CD1c-positive myeloid dendritic cell (primary cell): ENCODE results near the gene SLC38A8.

ENCODE experiments used
- DNase-seq: peaks from one replicate; pipeline ENCODE4 v3.0.0-alpha.2; 2016; ENCODE audit errors: extremely low spot score

SLC38A8 gene

GRCh38 chr16:84032458-84033178, 10.0 kb downstream of the SLC38A8 start:
- DNase-seq: no peak

- no peak for DNase-seq
Measured at GRCh38 chr16:84031556-84031955, 11.0 kb downstream of the SLC38A8 start.

GRCh38 chr16:84029297-84030047, 13.1 kb downstream of the SLC38A8 start:
- peak; percentile 68 for DNase-seq

GRCh38 chr16:84027625-84028024, 15.0 kb downstream of the SLC38A8 start:
- DNase-seq: no peak

- no peak for DNase-seq
Measured at GRCh38 chr16:84026606-84027005, 16.0 kb downstream of the SLC38A8 start.

- DNase-seq: no peak
Measured at GRCh38 chr16:84024854-84025253, 17.7 kb downstream of the SLC38A8 start.

GRCh38 chr16:84022644-84023043, 20.0 kb downstream of the SLC38A8 start:
- no peak for DNase-seq

GRCh38 chr16:84021488-84021887, 21.1 kb downstream of the SLC38A8 start:
- no peak for DNase-seq

- DNase-seq: no peak
Measured at GRCh38 chr16:84020353-84020752, 22.2 kb downstream of the SLC38A8 start.

GRCh38 chr16:84018710-84019109, 23.9 kb downstream of the SLC38A8 start:
- DNase-seq: no peak

- no peak for DNase-seq
Measured at GRCh38 chr16:84016477-84016876, 26.1 kb downstream of the SLC38A8 start.

- DNase-seq: no peak
Measured at GRCh38 chr16:84015399-84015798, 27.2 kb downstream of the SLC38A8 start.

- no peak for DNase-seq
Measured at GRCh38 chr16:84014570-84015327, 27.8 kb downstream of the SLC38A8 start.

GRCh38 chr16:84013787-84014569, 28.6 kb downstream of the SLC38A8 start:
- DNase-seq: peak; percentile 75

GRCh38 chr16:84009282-84009681, 33.3 kb downstream of the SLC38A8 start:
- no peak for DNase-seq

GRCh38 chr16:84007965-84008364, 34.6 kb downstream of the SLC38A8 start:
- DNase-seq: no peak

- DNase-seq: no peak
Measured at GRCh38 chr16:84007520-84007919, 35.1 kb downstream of the SLC38A8 start.

GRCh38 chr16:84005391-84005790, 37.2 kb downstream of the SLC38A8 start:
- no peak for DNase-seq

- no peak for DNase-seq
Measured at GRCh38 chr16:84004442-84004841, 38.2 kb downstream of the SLC38A8 start.

GRCh38 chr16:84003038-84003437, 39.6 kb downstream of the SLC38A8 start:
- DNase-seq: no peak

GRCh38 chr16:84001726-84002125, 40.9 kb downstream of the SLC38A8 start:
- DNase-seq: no peak
